KOPT-K1 (cell line): ENCODE measurements around the gene TYW1.
"Not testable (repeated sequence)": the region's sequence is repeated elsewhere in the genome, so short reads cannot be mapped to it uniquely, and the experiment has no call there.

Source experiments
- H3K27ac ChIP-seq: fragments of 200-600 bp; sonication (generic); 2 replicates; pipeline ENCODE4 v1.5.1; 2016; ENCODE audit warnings: antibody characterized with exemption, mild to moderate bottlenecking, low read depth, low read length; ENCODE audit not compliant: poor library complexity, severe bottlenecking
- H3K36me3 ChIP-seq: fragments of 200-600 bp; sonication (generic); 2 replicates; pipeline ENCODE4 v1.5.1; 2017; ENCODE audit warnings: antibody characterized with exemption, mild to moderate bottlenecking, low read length, moderate library complexity; ENCODE audit not compliant: insufficient read depth
- H3K9me3 ChIP-seq: fragments of 200-600 bp; sonication (generic); 2 replicates; pipeline ENCODE4 v1.5.1; 2017; ENCODE audit warnings: antibody characterized with exemption, low read length, mild to moderate bottlenecking; ENCODE audit not compliant: insufficient read depth, poor library complexity, severe bottlenecking

The TYW1 gene

GRCh38 chr7:67171151-67171550 lies 174.5 kb downstream of the TYW1 start:
- not testable (repeated sequence) for H3K9me3 ChIP-seq, H3K36me3 ChIP-seq, H3K27ac ChIP-seq

- H3K9me3 ChIP-seq, H3K27ac ChIP-seq: not testable (repeated sequence)
Measured at GRCh38 chr7:67176730-67177129, 180.1 kb downstream of the TYW1 start.

GRCh38 chr7:67178915-67179688 lies 182.5 kb downstream of the TYW1 start:
- H3K9me3 ChIP-seq, H3K36me3 ChIP-seq, H3K27ac ChIP-seq: not testable (repeated sequence)

More at GRCh38 chr7:67176730-67177129, 180.1 kb downstream of the TYW1 start:
- H3K36me3 ChIP-seq = not testable (repeated sequence)

GRCh38 chr7:67182956-67183750 lies 186.5 kb downstream of the TYW1 start:
- not testable (repeated sequence) for H3K36me3 ChIP-seq, H3K9me3 ChIP-seq, H3K27ac ChIP-seq

- not testable (repeated sequence) for H3K9me3 ChIP-seq, H3K36me3 ChIP-seq
- peak overlapping the region; percentile 31 for H3K27ac ChIP-seq
Measured at GRCh38 chr7:67184912-67185659, 188.5 kb downstream of the TYW1 start.

- H3K36me3 ChIP-seq, H3K9me3 ChIP-seq: not testable (repeated sequence)
- H3K27ac ChIP-seq = peak overlapping the region; percentile 31
Measured at GRCh38 chr7:67185660-67186129, 189.1 kb downstream of the TYW1 start.

GRCh38 chr7:67189160-67189559 lies 192.5 kb downstream of the TYW1 start:
- not testable (repeated sequence) for H3K9me3 ChIP-seq, H3K27ac ChIP-seq, H3K36me3 ChIP-seq

- not testable (repeated sequence) for H3K9me3 ChIP-seq, H3K36me3 ChIP-seq, H3K27ac ChIP-seq
Measured at GRCh38 chr7:67189801-67190465, 193.3 kb downstream of the TYW1 start.

GRCh38 chr7:67191002-67191720 lies 194.5 kb downstream of the TYW1 start:
- not testable (repeated sequence) for H3K9me3 ChIP-seq, H3K36me3 ChIP-seq, H3K27ac ChIP-seq

- not testable (repeated sequence) for H3K9me3 ChIP-seq, H3K27ac ChIP-seq
- peaks cover 13% of the 10 kb centered on the region; the same call in 1 of the 2 replicates for H3K36me3 ChIP-seq
Measured at GRCh38 chr7:67192123-67192702, 195.6 kb downstream of the TYW1 start.

- not testable (repeated sequence) for H3K9me3 ChIP-seq, H3K27ac ChIP-seq
- peaks cover 13% of the 10 kb centered on the region; the same call in 1 of the 2 replicates for H3K36me3 ChIP-seq
Measured at GRCh38 chr7:67192889-67193613, 196.4 kb downstream of the TYW1 start.

- H3K9me3 ChIP-seq, H3K27ac ChIP-seq: not testable (repeated sequence)
- H3K36me3 ChIP-seq = peaks cover 13% of the 10 kb centered on the region; the same call in 1 of the 2 replicates
Measured at GRCh38 chr7:67196176-67196575, 199.5 kb downstream of the TYW1 start.

GRCh38 chr7:67198865-67199526 lies 202.4 kb downstream of the TYW1 start:
- H3K9me3 ChIP-seq, H3K27ac ChIP-seq: not testable (repeated sequence)
- H3K36me3 ChIP-seq = peaks cover 13% of the 10 kb centered on the region; the same call in 1 of the 2 replicates
